SHP77 (cell line): ENCODE results near the gene RPS26.
"Not testable (repeated sequence)": the region's sequence is repeated elsewhere in the genome, so short reads cannot be mapped to it uniquely, and the experiment has no call there.

Source experiments
- DNase-seq, 2 experiments: peaks; one replicate each; lab custom pipeline; 2025; lab: John Stamatoyannopoulos, UW

Gene RPS26

GRCh38 chr12:56021889-56022497 lies 19.7 kb upstream of the RPS26 start:
- peak in 1 of 2 experiments; percentile 1 for DNase-seq

GRCh38 chr12:56028511-56029165 lies 13.1 kb upstream of the RPS26 start:
- no peak for DNase-seq

- no peak for DNase-seq
These were observed 12.6 kb upstream of the RPS26 start for GRCh38 chr12:56029166-56029519.

- peak; percentile 11 to 33 for DNase-seq
These were observed 11.9 kb upstream of the RPS26 start for GRCh38 chr12:56029666-56030293.

GRCh38 chr12:56031987-56032386 lies 9.7 kb upstream of the RPS26 start:
- DNase-seq, result no peak

GRCh38 chr12:56034586-56035332 lies 7.0 kb upstream of the RPS26 start:
- DNase-seq, result no peak

- DNase-seq, result no peak
These were observed 4.6 kb upstream of the RPS26 start for GRCh38 chr12:56037161-56037560.

GRCh38 chr12:56038022-56038655 lies 3.6 kb upstream of the RPS26 start:
- no peak for DNase-seq

- no peak for DNase-seq
These were observed 1.6 kb upstream of the RPS26 start for GRCh38 chr12:56040151-56040550.

- peak in 1 of 2 experiments; percentile 23 for DNase-seq
These were observed 661 bp upstream of the RPS26 start for GRCh38 chr12:56040963-56041551.

GRCh38 chr12:56042430-56042813 lies 704 bp downstream of the RPS26 start:
- DNase-seq, result not testable (repeated sequence)

- DNase-seq, result no peak
These were observed 1.1 kb downstream of the RPS26 start for GRCh38 chr12:56042843-56043242.

GRCh38 chr12:56046027-56046780 lies 4.5 kb downstream of the RPS26 start:
- DNase-seq, result no peak

GRCh38 chr12:56053407-56053893 lies 11.7 kb downstream of the RPS26 start:
- DNase-seq, result no peak

- not testable (repeated sequence) for DNase-seq
These were observed 18.2 kb downstream of the RPS26 start for GRCh38 chr12:56059964-56060363.

- DNase-seq, result no peak
These were observed 20.3 kb downstream of the RPS26 start for GRCh38 chr12:56061982-56062381.

GRCh38 chr12:56062996-56063395 lies 21.3 kb downstream of the RPS26 start:
- no peak for DNase-seq

GRCh38 chr12:56071648-56072047 lies 29.9 kb downstream of the RPS26 start:
- DNase-seq, result no peak

- DNase-seq, result no peak
These were observed 32.7 kb downstream of the RPS26 start for GRCh38 chr12:56074396-56074795.

GRCh38 chr12:56077966-56078365 lies 36.2 kb downstream of the RPS26 start:
- DNase-seq, result not testable (repeated sequence)

- DNase-seq, result no peak
These were observed 36.7 kb downstream of the RPS26 start for GRCh38 chr12:56078427-56078826.
